Measurements from ENCODE around the gene CDK2.
A peak's percentile ranks its signal among the peaks of the same experiment; 100 is the strongest.

Gene CDK2

DNA sequence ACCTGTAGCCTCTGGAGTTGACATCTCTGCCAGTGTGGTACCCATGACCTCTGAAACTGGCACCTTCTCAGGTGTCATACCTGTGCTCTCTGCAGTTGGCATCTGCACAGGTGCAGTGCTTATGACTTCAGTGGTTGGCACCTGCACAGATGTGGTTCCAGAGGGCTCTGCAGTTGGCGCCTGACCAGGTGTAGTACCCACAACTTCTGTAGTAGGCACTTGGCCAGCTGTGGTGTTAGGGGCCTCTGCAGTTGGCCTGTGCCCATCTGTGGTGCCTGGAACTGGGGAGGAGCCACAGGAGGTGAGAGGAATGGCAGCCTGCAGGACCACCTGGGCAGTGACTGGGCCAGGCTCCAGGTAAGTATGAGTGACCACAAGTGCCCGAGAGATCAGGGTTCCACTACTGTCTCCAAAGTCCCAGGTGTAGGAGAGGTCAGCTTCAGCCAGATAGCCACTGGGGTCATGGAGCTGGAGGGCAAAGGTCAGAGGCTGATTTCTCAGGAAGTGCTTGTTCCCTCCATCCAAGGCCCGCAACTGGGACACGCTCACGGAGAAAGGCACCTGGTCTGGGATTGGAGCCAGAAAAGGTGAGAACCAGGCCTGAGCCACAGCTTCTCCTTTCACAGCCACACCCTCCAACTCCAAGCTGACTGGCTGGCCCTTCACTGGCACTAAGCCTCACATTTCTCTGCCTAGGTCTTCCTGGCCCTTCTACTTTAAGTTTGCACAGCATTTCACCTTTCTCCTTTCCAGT, 9.3 kb upstream of the CDK2 start:
- Histone ChIP-seq H3K4me3 (no peak overlapping the region), H3K27ac (no peak overlapping the region)
- TF ChIP-seq, protein P1, sequence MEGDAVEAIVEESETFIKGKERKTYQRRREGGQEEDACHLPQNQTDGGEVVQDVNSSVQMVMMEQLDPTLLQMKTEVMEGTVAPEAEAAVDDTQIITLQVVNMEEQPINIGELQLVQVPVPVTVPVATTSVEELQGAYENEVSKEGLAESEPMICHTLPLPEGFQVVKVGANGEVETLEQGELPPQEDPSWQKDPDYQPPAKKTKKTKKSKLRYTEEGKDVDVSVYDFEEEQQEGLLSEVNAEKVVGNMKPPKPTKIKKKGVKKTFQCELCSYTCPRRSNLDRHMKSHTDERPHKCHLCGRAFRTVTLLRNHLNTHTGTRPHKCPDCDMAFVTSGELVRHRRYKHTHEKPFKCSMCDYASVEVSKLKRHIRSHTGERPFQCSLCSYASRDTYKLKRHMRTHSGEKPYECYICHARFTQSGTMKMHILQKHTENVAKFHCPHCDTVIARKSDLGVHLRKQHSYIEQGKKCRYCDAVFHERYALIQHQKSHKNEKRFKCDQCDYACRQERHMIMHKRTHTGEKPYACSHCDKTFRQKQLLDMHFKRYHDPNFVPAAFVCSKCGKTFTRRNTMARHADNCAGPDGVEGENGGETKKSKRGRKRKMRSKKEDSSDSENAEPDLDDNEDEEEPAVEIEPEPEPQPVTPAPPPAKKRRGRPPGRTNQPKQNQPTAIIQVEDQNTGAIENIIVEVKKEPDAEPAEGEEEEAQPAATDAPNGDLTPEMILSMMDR (IDR thresholded peaks at IDR 0.05), result no peak
- DNase-seq (ENCODE audit: low spot score), result no peak

DNA sequence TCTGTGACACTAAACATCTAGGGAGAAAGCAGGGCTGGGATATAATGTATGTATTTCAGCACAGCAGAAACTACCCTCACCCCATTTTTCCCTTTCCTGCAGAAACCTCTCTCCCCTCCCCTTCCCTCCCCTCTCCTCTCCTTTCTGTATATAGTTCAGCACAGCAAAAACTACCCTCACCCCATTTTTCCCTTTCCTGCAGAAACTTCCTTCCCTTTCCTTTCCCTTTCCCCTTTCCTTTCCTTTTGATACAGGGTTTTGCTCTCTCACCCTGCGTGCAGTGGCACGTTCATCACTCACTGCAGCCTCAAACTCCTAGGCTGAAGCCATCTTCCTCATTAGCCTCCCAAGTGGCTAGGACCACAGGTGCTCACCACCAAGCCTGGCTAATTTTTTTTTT, 2.9 kb upstream of the CDK2 start:
- Histone ChIP-seq H3K4me3 (no peak overlapping the region), H3K27ac (no peak overlapping the region)
- no peak for DNase-seq (ENCODE audit: low spot score)
- TF ChIP-seq, protein P1 (IDR thresholded peaks at IDR 0.05), result no peak

DNA sequence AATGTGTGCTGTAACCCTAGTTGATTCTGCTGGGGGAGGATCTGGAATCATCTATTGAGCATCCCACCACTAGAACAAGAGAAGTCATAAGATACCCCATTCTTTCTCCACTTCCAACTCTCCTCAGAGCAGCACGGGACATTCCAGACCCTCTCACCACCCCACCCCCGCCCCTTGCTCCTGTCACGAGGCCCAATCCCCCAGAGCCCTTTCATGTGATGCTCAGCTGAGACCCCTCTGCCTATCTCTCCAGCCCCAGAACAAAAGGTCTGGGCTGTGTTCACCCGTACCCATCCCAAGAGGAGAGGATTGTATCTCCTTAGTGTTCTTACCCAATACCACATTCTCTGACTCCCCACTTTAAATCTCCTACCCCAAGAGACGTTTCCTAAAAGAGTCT, 1.4 kb upstream of the CDK2 start:
- TF ChIP-seq, protein P1 (IDR thresholded peaks at IDR 0.05), result no peak
- no peak for DNase-seq (ENCODE audit: low spot score)
- Histone ChIP-seq H3K27ac (no peak overlapping the region), H3K4me3 (no peak overlapping the region)

DNA sequence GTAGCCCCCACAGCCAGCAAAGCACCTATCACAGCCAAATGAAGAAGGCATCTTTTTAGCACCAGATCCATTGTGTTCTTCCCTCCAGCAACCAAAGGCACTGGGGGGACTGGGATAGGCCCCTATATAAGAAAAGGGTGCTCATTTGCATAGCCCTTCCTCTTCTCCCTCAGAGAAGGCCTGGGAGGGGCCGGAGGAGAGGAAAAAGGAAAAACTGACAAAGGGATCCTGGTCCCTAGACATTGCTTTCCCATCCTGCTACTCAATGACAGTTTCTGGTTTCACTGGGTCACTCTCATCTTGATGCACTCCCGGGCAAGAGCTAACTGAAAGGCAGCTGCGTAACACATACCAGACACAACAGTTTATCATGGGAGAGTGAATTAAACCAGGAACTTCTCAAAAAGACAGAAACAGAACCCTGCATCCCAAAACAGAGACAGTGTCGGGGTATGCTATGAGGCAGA, 656 bp upstream of the CDK2 start, which contains the start of gene PMEL:
TSS of gene PMEL (minus strand) at position 102 of the 467 bp plus-strand sequence. CDS start at position 71, 31 bp downstream.
- H3K27ac ChIP-seq, result peak within 1 kb of the TSS; percentile 75 to 86
- TF ChIP-seq, protein P1 (IDR thresholded peaks at IDR 0.05), result no peak
- H3K4me3 ChIP-seq, result peak within 1 kb of the TSS; percentile 87
- DNase-seq (ENCODE audit: low spot score), result no peak

DNA sequence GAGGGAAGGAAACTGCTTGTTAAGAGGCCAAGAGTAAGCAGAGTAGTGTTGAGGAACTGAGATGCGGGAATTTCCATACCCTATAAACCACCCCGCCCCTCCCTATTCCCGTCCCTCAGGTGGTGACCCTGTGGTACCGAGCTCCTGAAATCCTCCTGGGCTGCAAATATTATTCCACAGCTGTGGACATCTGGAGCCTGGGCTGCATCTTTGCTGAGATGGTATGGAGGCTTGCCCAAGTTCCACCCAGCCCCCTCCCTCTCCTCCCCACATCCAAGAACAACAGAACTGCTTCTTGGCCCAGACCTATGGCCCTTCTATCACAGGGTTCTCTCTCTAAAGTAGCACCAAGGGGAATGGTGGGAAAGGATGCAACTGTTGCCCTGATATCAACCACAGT, 2.7 kb downstream of the CDK2 start:
- TF ChIP-seq, protein P1 (IDR thresholded peaks at IDR 0.05), result no peak
- no peak overlapping the region for H3K27ac ChIP-seq
- H3K4me3 ChIP-seq, result no peak overlapping the region
- no peak for DNase-seq (ENCODE audit: low spot score)

DNA sequence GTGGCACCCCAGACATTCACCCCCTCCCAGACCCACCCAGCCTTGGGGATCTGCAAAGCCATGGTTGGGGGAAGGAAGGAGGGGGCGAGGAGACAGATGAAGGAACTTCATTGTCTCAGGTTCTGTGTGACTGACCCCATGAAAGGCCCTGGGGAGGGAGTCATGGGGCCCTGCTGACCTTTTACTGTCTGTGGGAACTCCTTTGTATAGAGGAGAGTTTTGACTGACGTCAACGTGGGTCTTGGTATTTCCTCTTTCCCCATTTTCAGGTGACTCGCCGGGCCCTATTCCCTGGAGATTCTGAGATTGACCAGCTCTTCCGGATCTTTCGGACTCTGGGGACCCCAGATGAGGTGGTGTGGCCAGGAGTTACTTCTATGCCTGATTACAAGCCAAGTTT, 4.1 kb downstream of the CDK2 start:
- no peak overlapping the region for H3K27ac ChIP-seq
- H3K4me3 ChIP-seq, result no peak overlapping the region
- no peak for DNase-seq (ENCODE audit: low spot score)
- TF ChIP-seq, protein P1 (IDR thresholded peaks at IDR 0.05), result no peak

DNA sequence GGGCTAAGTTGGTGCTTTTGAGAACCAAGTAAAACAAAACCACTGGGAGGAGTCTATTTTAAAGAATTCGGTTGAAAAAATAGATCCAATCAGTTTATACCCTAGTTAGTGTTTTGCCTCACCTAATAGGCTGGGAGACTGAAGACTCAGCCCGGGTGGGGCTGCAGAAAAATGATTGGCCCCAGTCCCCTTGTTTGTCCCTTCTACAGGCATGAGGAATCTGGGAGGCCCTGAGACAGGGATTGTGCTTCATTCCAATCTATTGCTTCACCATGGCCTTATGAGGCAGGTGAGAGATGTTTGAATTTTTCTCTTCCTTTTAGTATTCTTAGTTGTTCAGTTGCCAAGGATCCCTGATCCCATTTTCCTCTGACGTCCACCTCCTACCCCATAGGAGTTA, 5.4 kb downstream of the CDK2 start:
- no peak for DNase-seq (ENCODE audit: low spot score)
- H3K27ac ChIP-seq, result peak overlapping the region; percentile 68 to 90
- H3K4me3 ChIP-seq, result peak overlapping the region; percentile 78
- TF ChIP-seq, protein P1 (IDR thresholded peaks at IDR 0.05), result no peak
